Measurements from ENCODE around the gene PLCB4. TPM values are rescaled to one million over a fixed set of nuclear protein-coding genes. Genes with fewer than 3 reads are reported as not detected.

PLCB4 gene
- total RNA-seq, 4 donors from 2014 or later: 6.3 to 24.5 (median 10.4) TPM

- H3K9me3 ChIP-seq: no peaks in the 10 kb centered on the region
- no peak overlapping the region for H3K27ac ChIP-seq
- H3K36me3 ChIP-seq: no peaks in the 10 kb centered on the region
- no peak for DNase-seq (ENCODE audit: low spot score in 2 of 2)
- no peak for TF ChIP-seq POLR2AphosphoS5 (IDR thresholded peaks at IDR 0.05)
- no peak for TF ChIP-seq POLR2A (IDR thresholded peaks at IDR 0.05)
- 36% methylated on average over 2 of the region's 2 CpGs for WGBS
- H3K27me3 ChIP-seq: no peaks in the 10 kb centered on the region
- H3K4me3 ChIP-seq: no peak overlapping the region
- no peaks in the 10 kb centered on the region for H3K4me1 ChIP-seq
These were observed 75.8 kb downstream of the PLCB4 start for GRCh38 chr20:9144643-9145042.

- Histone ChIP-seq H3K4me3 (no peak overlapping the region), H3K9me3 (no peaks in the 10 kb centered on the region), H3K36me3 (no peaks in the 10 kb centered on the region), H3K4me1 (no peaks in the 10 kb centered on the region), H3K27ac (no peak overlapping the region), H3K27me3 (no peaks in the 10 kb centered on the region)
- DNase-seq (ENCODE audit: low spot score in 2 of 2): no peak
- TF ChIP-seq EP300 (IDR thresholded peaks at IDR 0.05): no peak
- no peak for TF ChIP-seq CTCF (IDR thresholded peaks at IDR 0.05)
- TF ChIP-seq POLR2AphosphoS5 (IDR thresholded peaks at IDR 0.05): no peak
These were observed 76.3 kb downstream of the PLCB4 start for GRCh38 chr20:9145142-9145541.

- H3K4me3 ChIP-seq: no peak overlapping the region
- H3K9me3 ChIP-seq: no peaks in the 10 kb centered on the region
- 87% methylated on average over 2 of the region's 2 CpGs for WGBS
- no peak for DNase-seq (ENCODE audit: low spot score in 2 of 2)
- H3K36me3 ChIP-seq: no peaks in the 10 kb centered on the region
- H3K27ac ChIP-seq: no peak overlapping the region
- TF ChIP-seq POLR2AphosphoS5 (IDR thresholded peaks at IDR 0.05): no peak
- no peak for TF ChIP-seq POLR2A (IDR thresholded peaks at IDR 0.05)
- no peak for TF ChIP-seq CTCF (IDR thresholded peaks at IDR 0.05)
- no peak for TF ChIP-seq EP300 (IDR thresholded peaks at IDR 0.05)
- H3K27me3 ChIP-seq: no peaks in the 10 kb centered on the region
- no peaks in the 10 kb centered on the region for H3K4me1 ChIP-seq
These were observed 77.8 kb downstream of the PLCB4 start for GRCh38 chr20:9146649-9147048.

- TF ChIP-seq POLR2AphosphoS5 (IDR thresholded peaks at IDR 0.05) (no peak), EP300 (IDR thresholded peaks at IDR 0.05) (no peak), CTCF (IDR thresholded peaks at IDR 0.05) (no peak), POLR2A (IDR thresholded peaks at IDR 0.05) (no peak)
- H3K4me1 ChIP-seq: no peaks in the 10 kb centered on the region
- H3K4me3 ChIP-seq: no peak overlapping the region
- H3K27ac ChIP-seq: no peak overlapping the region
- H3K36me3 ChIP-seq: no peaks in the 10 kb centered on the region
- no peaks in the 10 kb centered on the region for H3K9me3 ChIP-seq
- no peaks in the 10 kb centered on the region for H3K27me3 ChIP-seq
- DNase-seq (ENCODE audit: low spot score in 2 of 2): no peak
- 74% methylated on average over 2 of the region's 2 CpGs for WGBS
These were observed 78.7 kb downstream of the PLCB4 start for GRCh38 chr20:9147547-9148024.

- Histone ChIP-seq H3K27ac (no peak overlapping the region), H3K9me3 (no peaks in the 10 kb centered on the region), H3K4me1 (no peaks in the 10 kb centered on the region), H3K36me3 (no peaks in the 10 kb centered on the region), H3K27me3 (no peaks in the 10 kb centered on the region), H3K4me3 (no peak overlapping the region)
- WGBS: 86% methylated on average over 3 of the region's 3 CpGs
- no peak for TF ChIP-seq POLR2AphosphoS5 (IDR thresholded peaks at IDR 0.05)
- no peak for TF ChIP-seq CTCF (IDR thresholded peaks at IDR 0.05)
- TF ChIP-seq EP300 (IDR thresholded peaks at IDR 0.05): no peak
- TF ChIP-seq POLR2A (IDR thresholded peaks at IDR 0.05): no peak
- no peak for DNase-seq (ENCODE audit: low spot score in 2 of 2)
These were observed 79.4 kb downstream of the PLCB4 start for GRCh38 chr20:9148291-9148690.

GRCh38 chr20:9149087-9149486 lies 80.2 kb downstream of the PLCB4 start:
- DNase-seq (ENCODE audit: low spot score in 2 of 2): no peak
- Histone ChIP-seq H3K36me3 (no peaks in the 10 kb centered on the region), H3K4me1 (no peaks in the 10 kb centered on the region), H3K9me3 (no peaks in the 10 kb centered on the region), H3K27me3 (no peaks in the 10 kb centered on the region), H3K4me3 (no peak overlapping the region), H3K27ac (no peak overlapping the region)
- no peak for TF ChIP-seq EP300 (IDR thresholded peaks at IDR 0.05)
- no peak for TF ChIP-seq POLR2A (IDR thresholded peaks at IDR 0.05)
- no peak for TF ChIP-seq CTCF (IDR thresholded peaks at IDR 0.05)
- no peak for TF ChIP-seq POLR2AphosphoS5 (IDR thresholded peaks at IDR 0.05)
- WGBS: 90% methylated on average over 3 of the region's 3 CpGs
